SK-N-SH (cell line): ENCODE data around the gene RADIL. TPM values are rescaled to one million over a fixed set of nuclear protein-coding genes. Genes with fewer than 3 reads are reported as not detected.

Experiments used
- CTCF ChIA-PET: fragments of 300-600, 350-600 bp; formaldehyde crosslinking; extraction: SDS; loops from one replicate; lab custom pipeline; 2021; lab: Yijun Ruan, JAX
- POLR2A ChIA-PET: fragments of 350-600 bp; sonication (Branson Sonifier 250); formaldehyde crosslinking; extraction: SDS; loops from one replicate; lab custom pipeline; 2020; ENCODE audit warnings: antibody characterized with exemption, inconsistent platforms; lab: Yijun Ruan, JAX
- DNase-seq: peaks from one replicate; pipeline ENCODE4 v3.0.0; 2012
- H2AFZ ChIP-seq: fragments of 200-600 bp; sonication (generic); 2 replicates; pipeline ENCODE4 v1.8.1; 2016; ENCODE audit warnings: antibody characterized with exemption, mild to moderate bottlenecking, low read depth
- H3F3A ChIP-seq: fragments of 200-600 bp; sonication (generic); replicated peaks from 2 replicates; pipeline ENCODE3; 2016; ENCODE audit warnings: antibody characterized with exemption, mild to moderate bottlenecking; ENCODE audit not compliant: insufficient read depth
- H3K27ac ChIP-seq, 2 experiments: fragments of 200-500 bp in 1 of 2; fragments of 200-600 bp in 1 of 2; sonication (Bioruptor generic) in 1 of 2; sonication (generic), shearing (Covaris generic) in 1 of 2; 2 replicates each; pipeline versions ENCODE4 v1.5.1 to v1.6.1; 2014 to 2016; ENCODE audit warnings: low read depth in 2 of 2, inconsistent platforms in 1 of 2, low read length in 1 of 2, mild to moderate bottlenecking in 1 of 2, mixed read lengths in 1 of 2
- H3K27me3 ChIP-seq: fragments of 200-600 bp; sonication (generic), shearing (Covaris generic); 2 replicates; pipeline ENCODE4 v1.6.1; 2016; ENCODE audit warnings: mixed run types; ENCODE audit not compliant: insufficient read depth
- H3K36me3 ChIP-seq, 2 experiments: fragments of 200-500 bp in 1 of 2; fragments of 200-600 bp in 1 of 2; sonication (Bioruptor generic) in 1 of 2; sonication (generic) in 1 of 2; replicated peaks in 1 of 2; 2 replicates each; pipeline versions ENCODE3 to v1.5.1; 2014 to 2016; ENCODE audit warnings: low read length in 1 of 2, mild to moderate bottlenecking in 1 of 2; ENCODE audit not compliant: insufficient read depth in 2 of 2, control insufficient read depth in 1 of 2
- H3K4me1 ChIP-seq, 2 experiments: fragments of 200-500 bp in 1 of 2; fragments of 200-600 bp in 1 of 2; sonication (Bioruptor generic) in 1 of 2; sonication (generic), shearing (Covaris generic) in 1 of 2; 2 replicates each; pipeline versions ENCODE4 v1.5.1 to v1.6.1; 2014 to 2016; ENCODE audit warnings: low read depth in 1 of 2, low read length in 1 of 2, mixed run types in 1 of 2; ENCODE audit not compliant: insufficient read depth in 2 of 2, control insufficient read depth in 1 of 2
- H3K4me2 ChIP-seq: fragments of 200-600 bp; sonication (generic), shearing (Covaris generic); 2 replicates; pipeline ENCODE4 v1.6.1; 2017; ENCODE audit warnings: mixed run types
- H3K4me3 ChIP-seq, 2 experiments: fragments of 200-500 bp in 1 of 2; fragments of 200-600 bp in 1 of 2; sonication (Bioruptor generic) in 1 of 2; sonication (generic), shearing (Covaris generic) in 1 of 2; 2 replicates each; pipeline versions ENCODE4 v1.5.1 to v1.8.1; 2014 to 2016; ENCODE audit warnings: low read depth in 2 of 2, inconsistent platforms in 1 of 2, low read length in 1 of 2, mild to moderate bottlenecking in 1 of 2, mixed read lengths in 1 of 2, moderate library complexity in 1 of 2
- H3K79me2 ChIP-seq: fragments of 200-600 bp; sonication (generic); 2 replicates; pipeline ENCODE4 v1.8.1; 2017; ENCODE audit warnings: mild to moderate bottlenecking; ENCODE audit not compliant: insufficient read depth
- H3K9ac ChIP-seq: fragments of 200-600 bp; sonication (generic); 2 replicates; pipeline ENCODE4 v1.6.1; 2017; ENCODE audit warnings: mixed run types
- H3K9me2 ChIP-seq: fragments of 200-600 bp; sonication (generic); 2 replicates; pipeline ENCODE4 v1.6.1; 2017; ENCODE audit warnings: mixed run types
- H3K9me3 ChIP-seq: fragments of 200-600 bp; sonication (generic); 2 replicates; pipeline ENCODE4 v1.6.1; 2017; ENCODE audit warnings: mixed run types, mild to moderate bottlenecking, moderate library complexity
- H4K20me1 ChIP-seq: fragments of 200-600 bp; sonication (generic); 2 replicates; pipeline ENCODE4 v1.6.1; 2017; ENCODE audit warnings: mild to moderate bottlenecking, mixed run types; ENCODE audit not compliant: insufficient read depth
- CHD2 ChIP-seq: fragments of 150-350 bp; IDR thresholded peaks from 2 replicates; pipeline ENCODE4 v1.6.1; 2018; ENCODE audit warnings: low read length; ENCODE audit not compliant: partially characterized antibody
- MEF2A ChIP-seq: IDR thresholded peaks from 2 replicates; pipeline ENCODE4 v1.4.0; 2012; ENCODE audit warnings: low read depth, borderline replicate concordance
- NFIC ChIP-seq: IDR thresholded peaks from 2 replicates; pipeline ENCODE4 v1.4.0; 2012; ENCODE audit warnings: borderline replicate concordance
- NRF1 ChIP-seq: IDR thresholded peaks from 2 replicates; pipeline ENCODE4 v1.6.1; 2012; ENCODE audit warnings: low read depth, mild to moderate bottlenecking, low read length
- POLR2AphosphoS5 ChIP-seq: IDR thresholded peaks from 2 replicates; pipeline ENCODE4 v1.6.1; 2012; ENCODE audit warnings: low read depth, low read length
- REST ChIP-seq: IDR thresholded peaks from 2 replicates; pipeline ENCODE4 v1.6.1; 2012; ENCODE audit warnings: mild to moderate bottlenecking, low read depth, low read length, moderate library complexity
- RXRA ChIP-seq: IDR thresholded peaks from 2 replicates; pipeline ENCODE4 v1.4.0; 2012; ENCODE audit warnings: low read depth, mild to moderate bottlenecking, borderline replicate concordance
- SMC3 ChIP-seq: IDR thresholded peaks from 2 replicates; pipeline ENCODE4 v1.6.1; 2012; ENCODE audit warnings: low read depth, low read length, improper control_type of control experiment
- TCF12 ChIP-seq: IDR thresholded peaks from 2 replicates; pipeline ENCODE4 v1.4.0; 2012
- USF2 ChIP-seq: fragments of 150-350 bp; IDR thresholded peaks from 2 replicates; pipeline ENCODE4 v1.6.1; 2017; ENCODE audit warnings: antibody characterized with exemption, low read length, low read depth, borderline replicate concordance
- YY1 ChIP-seq: IDR thresholded peaks from 2 replicates; pipeline ENCODE4 v1.4.0; 2012; ENCODE audit warnings: low read depth, mild to moderate bottlenecking
- WGBS: methylation state at CpG from one replicate; pipeline ENCODE4 v1.1.6; 2017; ENCODE audit warnings: low lambda C conversion rate; 5-methylcytosine and 5-hydroxymethylcytosine counted together
- polyA plus RNA-seq, 3 experiments: library from polyadenylated mRNA; depleted of rRNA; stranded (reverse); fragments of >200 nt; gene quantifications; 2 replicates each; pipeline ENCODE4 v1.2.3, GENCODE V29; 2012

Gene RADIL
- polyA plus RNA-seq, 1 of the 3 experiments (the other 2 are of a cell fraction) = 4.3 TPM

GRCh38 chr7:4880218-4880617 is 3.3 kb downstream of the RADIL start:
- Histone ChIP-seq H3K79me2 (peaks cover 5% of the 10 kb centered on the region; the same call in 1 of the 2 replicates), H2AFZ (no peak overlapping the region), H3K36me3 (peaks cover 0 to 3% of the 10 kb centered on the region in 2 experiments), H3K4me1 (peaks cover 5 to 32% of the 10 kb centered on the region in 2 experiments; a peak in 1 of 4 replicates), H3K4me3 (no peak overlapping the region), H3K9me2 (no peaks in the 10 kb centered on the region), H3K27me3 (no peaks in the 10 kb centered on the region), H3K27ac (peak overlapping the region in 1 of 2 experiments; percentile 18; a peak in 1 of 4 replicates), H3F3A (peaks cover 14% of the 10 kb centered on the region), H3K9me3 (no peaks in the 10 kb centered on the region), H3K4me2 (no peak overlapping the region), H4K20me1 (no peaks in the 10 kb centered on the region), H3K9ac (no peak overlapping the region)
- CTCF ChIA-PET = interaction anchor here (0.5 to 21.4 kb wide), 5 partner anchors 12 to 125 kb away, joined by 3 to 645 read pairs (median 5); partner anchors contain the start of gene PAPOLB
- POLR2A ChIA-PET = interaction anchor here (1.7 kb wide), 1 partner anchor 23 kb away, joined by 4 read pairs; no protein-coding TSS in a partner anchor
- TF ChIP-seq CHD2 (no peak), MEF2A (no peak), POLR2AphosphoS5 (no peak), TCF12 (no peak)
- 90% methylated on average over 10 of the region's 10 CpGs for WGBS
- DNase-seq = peak; percentile 43

GRCh38 chr7:4879396-4880081 is 4.0 kb downstream of the RADIL start:
- H3K9me2 ChIP-seq = no peaks in the 10 kb centered on the region
- H3K36me3 ChIP-seq = peaks cover 0 to 3% of the 10 kb centered on the region in 2 experiments
- H3F3A ChIP-seq = peaks cover 14% of the 10 kb centered on the region
- 94% methylated on average over 23 of the region's 27 CpGs for WGBS
- H3K79me2 ChIP-seq = peaks cover 5% of the 10 kb centered on the region; the same call in 1 of the 2 replicates
- no peaks in the 10 kb centered on the region for H4K20me1 ChIP-seq
- H3K4me2 ChIP-seq = no peak overlapping the region
- no peaks in the 10 kb centered on the region for H3K9me3 ChIP-seq
- TF ChIP-seq REST (no peak), USF2 (no peak), SMC3 (no peak), NFIC (no peak), YY1 (no peak), RXRA (no peak), NRF1 (no peak)
- H3K9ac ChIP-seq = no peak overlapping the region
- H3K4me1 ChIP-seq = peaks cover 5 to 32% of the 10 kb centered on the region in 2 experiments; a peak in 1 of 4 replicates
- ChIA-PET POLR2A (no interaction called here), CTCF (interaction anchor here (0.5 to 21.4 kb wide), 5 partner anchors 12 to 124 kb away, joined by 3 to 645 read pairs (median 5); partner anchors contain the start of gene PAPOLB)
- H2AFZ ChIP-seq = no peak overlapping the region
- no peak overlapping the region for H3K4me3 ChIP-seq
- no peak overlapping the region for H3K27ac ChIP-seq
- no peak for DNase-seq
- H3K27me3 ChIP-seq = no peaks in the 10 kb centered on the region
